ENCODE data around the gene PLEKHN1. TPM values are rescaled to one million over a fixed set of nuclear protein-coding genes. Genes with fewer than 3 reads are reported as not detected.

PLEKHN1 gene
- total RNA-seq, 4 donors from 2014 or later, result 0.17 to 0.50 (median 0.19) TPM; not detected in 1

DNA sequence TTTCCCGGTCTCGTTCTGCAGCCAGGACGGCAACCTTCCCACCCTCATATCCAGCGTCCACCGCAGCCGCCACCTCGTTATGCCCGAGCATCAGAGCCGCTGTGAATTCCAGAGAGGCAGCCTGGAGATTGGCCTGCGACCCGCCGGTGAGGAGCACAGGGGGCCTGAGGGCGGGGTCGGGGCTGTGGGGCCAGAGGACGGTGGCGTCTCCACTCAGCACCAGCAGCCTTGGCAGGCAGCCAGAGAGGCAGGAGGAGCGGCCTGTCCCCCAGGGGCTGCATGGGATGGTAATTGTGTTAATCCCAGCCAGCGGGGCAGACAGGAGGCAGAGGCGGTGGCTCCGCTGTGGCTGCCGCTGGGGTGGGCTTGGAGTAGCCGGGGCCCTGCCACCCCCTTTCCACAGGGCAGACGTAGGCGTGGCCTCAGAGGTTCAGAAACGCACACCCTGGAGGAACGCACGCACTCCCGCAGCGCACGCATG is 30.5 kb upstream of the PLEKHN1 start:
- DNase-seq (ENCODE audit: extremely low spot score), result no peak
- Histone ChIP-seq H3K36me3 (no peaks in the 10 kb centered on the region), H3K27me3 (peaks cover 3 to 92% (median 27%) of the 10 kb centered on the region in 4 donors), H3K4me1 (peaks cover 18 to 35% (median 30%) of the 10 kb centered on the region in 4 donors), H3K4me3 (no peak overlapping the region), H3K27ac (replicated peaks in 1 of 4) (no peak overlapping the region), H3K9me3 (no peaks in the 10 kb centered on the region)
- WGBS, result no CpG with 5 or more reads among the region's 30 CpGs
- TF ChIP-seq POLR2A (IDR thresholded peaks at IDR 0.05; ENCODE audit: low read depth), result no peak
- no peak for TF ChIP-seq POLR2AphosphoS5 (IDR thresholded peaks at IDR 0.05)
- TF ChIP-seq, protein P1, sequence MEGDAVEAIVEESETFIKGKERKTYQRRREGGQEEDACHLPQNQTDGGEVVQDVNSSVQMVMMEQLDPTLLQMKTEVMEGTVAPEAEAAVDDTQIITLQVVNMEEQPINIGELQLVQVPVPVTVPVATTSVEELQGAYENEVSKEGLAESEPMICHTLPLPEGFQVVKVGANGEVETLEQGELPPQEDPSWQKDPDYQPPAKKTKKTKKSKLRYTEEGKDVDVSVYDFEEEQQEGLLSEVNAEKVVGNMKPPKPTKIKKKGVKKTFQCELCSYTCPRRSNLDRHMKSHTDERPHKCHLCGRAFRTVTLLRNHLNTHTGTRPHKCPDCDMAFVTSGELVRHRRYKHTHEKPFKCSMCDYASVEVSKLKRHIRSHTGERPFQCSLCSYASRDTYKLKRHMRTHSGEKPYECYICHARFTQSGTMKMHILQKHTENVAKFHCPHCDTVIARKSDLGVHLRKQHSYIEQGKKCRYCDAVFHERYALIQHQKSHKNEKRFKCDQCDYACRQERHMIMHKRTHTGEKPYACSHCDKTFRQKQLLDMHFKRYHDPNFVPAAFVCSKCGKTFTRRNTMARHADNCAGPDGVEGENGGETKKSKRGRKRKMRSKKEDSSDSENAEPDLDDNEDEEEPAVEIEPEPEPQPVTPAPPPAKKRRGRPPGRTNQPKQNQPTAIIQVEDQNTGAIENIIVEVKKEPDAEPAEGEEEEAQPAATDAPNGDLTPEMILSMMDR (IDR thresholded peaks at IDR 0.05), result no peak
- no peak for TF ChIP-seq EP300 (IDR thresholded peaks at IDR 0.05)
- intact Hi-C loops (cut with DNase I), result loop anchor here (5.0 kb wide), 1 partner anchor 33 kb away; no protein-coding TSS in a partner anchor

DNA sequence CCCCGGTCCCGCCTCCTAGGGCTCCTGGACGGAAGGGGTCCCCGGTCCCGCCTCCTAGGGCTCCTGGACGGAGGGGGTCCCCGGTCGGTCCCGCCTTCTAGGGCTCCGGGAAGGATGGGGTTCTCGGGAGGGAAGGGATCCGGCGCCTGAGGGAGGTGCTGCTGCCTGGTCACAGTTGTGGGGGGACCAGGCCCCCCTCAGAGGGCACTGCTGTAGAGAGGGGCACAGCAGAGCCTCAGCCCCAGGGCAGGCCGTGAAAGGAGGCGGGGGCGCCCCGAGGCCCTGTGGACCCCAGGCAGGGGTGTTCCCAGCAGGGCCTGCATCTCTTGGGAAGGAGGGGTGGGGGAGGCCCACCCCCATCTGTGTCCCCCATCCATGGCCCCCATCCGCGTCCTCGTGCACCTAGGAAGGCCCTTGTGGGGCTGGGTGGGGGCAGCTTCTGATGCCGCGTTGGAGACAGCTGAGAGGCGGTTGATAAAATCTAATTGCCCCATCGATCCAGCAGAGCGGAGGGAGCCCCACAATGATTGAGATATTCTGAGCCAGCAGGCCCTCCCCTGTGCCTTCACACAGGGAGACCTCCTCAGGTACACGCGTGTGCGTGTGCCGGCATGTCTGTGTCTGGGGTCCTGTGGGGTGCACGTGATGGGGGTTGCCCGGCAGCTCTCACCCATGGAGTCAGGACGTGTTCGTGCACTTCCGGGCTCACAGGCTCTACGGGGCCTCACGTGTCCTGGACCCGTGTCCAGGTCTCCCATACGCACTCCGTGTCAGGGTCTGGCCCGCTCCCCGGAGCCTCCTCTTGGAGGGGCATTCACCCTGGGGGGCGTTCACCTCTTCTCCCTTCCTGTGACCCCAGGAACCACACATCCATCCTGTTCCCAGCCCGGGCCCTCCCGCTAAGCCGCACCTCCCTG is 29.7 kb upstream of the PLEKHN1 start:
- H3K4me1 ChIP-seq, result peaks cover 26 to 43% (median 38%) of the 10 kb centered on the region in 4 donors
- H3K4me3 ChIP-seq, result no peak overlapping the region
- H3K27me3 ChIP-seq, result peaks cover 10 to 92% (median 32%) of the 10 kb centered on the region in 4 donors
- no peak for DNase-seq (ENCODE audit: extremely low spot score)
- no peak overlapping the region for H3K27ac ChIP-seq (replicated peaks in 1 of 4)
- TF ChIP-seq EP300 (IDR thresholded peaks at IDR 0.05), result no peak
- TF ChIP-seq POLR2AphosphoS5 (IDR thresholded peaks at IDR 0.05), result no peak
- no peak for TF ChIP-seq POLR2A (IDR thresholded peaks at IDR 0.05; ENCODE audit: low read depth)
- TF ChIP-seq, protein P1 (IDR thresholded peaks at IDR 0.05), result no peak
- WGBS, result 67% methylated on average over 30 of the region's 45 CpGs
- intact Hi-C loops (cut with DNase I), result loop anchor here (5.0 kb wide), 1 partner anchor 34 kb away; no protein-coding TSS in a partner anchor
- H3K9me3 ChIP-seq, result no peaks in the 10 kb centered on the region
- H3K36me3 ChIP-seq, result no peaks in the 10 kb centered on the region

DNA sequence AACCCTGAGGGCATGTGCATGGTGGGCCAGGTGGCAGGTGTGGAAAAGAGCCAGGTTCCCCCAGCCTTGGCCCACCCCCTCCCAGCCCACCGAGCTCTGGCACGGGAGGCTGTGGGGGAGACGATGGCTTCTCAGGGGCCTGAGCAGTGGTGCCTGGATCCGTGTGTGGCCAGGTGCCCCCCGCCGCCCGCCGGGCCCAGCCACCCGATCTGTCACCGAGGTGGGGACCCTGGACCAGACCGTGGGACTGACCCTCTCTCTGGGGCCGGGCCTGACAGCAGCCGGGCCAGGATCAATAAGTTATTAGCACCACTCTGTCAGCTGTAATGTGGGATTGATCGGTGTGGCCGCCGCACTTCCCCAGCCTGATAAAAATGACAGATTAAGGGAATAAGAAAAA is 28.8 kb upstream of the PLEKHN1 start:
- H3K9me3 ChIP-seq, result no peaks in the 10 kb centered on the region
- DNase-seq (ENCODE audit: extremely low spot score), result no peak
- H3K27me3 ChIP-seq, result peaks cover 10 to 92% (median 40%) of the 10 kb centered on the region in 4 donors
- H3K36me3 ChIP-seq, result no peaks in the 10 kb centered on the region
- no peak overlapping the region for H3K4me3 ChIP-seq
- intact Hi-C loops (cut with DNase I), result loop anchor here (5.0 kb wide), 1 partner anchor 35 kb away; no protein-coding TSS in a partner anchor
- no peak overlapping the region for H3K27ac ChIP-seq (replicated peaks in 1 of 4)
- no peak for TF ChIP-seq EP300 (IDR thresholded peaks at IDR 0.05)
- no peak for TF ChIP-seq POLR2AphosphoS5 (IDR thresholded peaks at IDR 0.05)
- TF ChIP-seq, protein P1 (IDR thresholded peaks at IDR 0.05), result no peak
- TF ChIP-seq POLR2A (IDR thresholded peaks at IDR 0.05; ENCODE audit: low read depth), result no peak
- 89% methylated on average over 12 of the region's 16 CpGs for WGBS
- H3K4me1 ChIP-seq, result peaks cover 35 to 52% (median 47%) of the 10 kb centered on the region in 4 donors

DNA sequence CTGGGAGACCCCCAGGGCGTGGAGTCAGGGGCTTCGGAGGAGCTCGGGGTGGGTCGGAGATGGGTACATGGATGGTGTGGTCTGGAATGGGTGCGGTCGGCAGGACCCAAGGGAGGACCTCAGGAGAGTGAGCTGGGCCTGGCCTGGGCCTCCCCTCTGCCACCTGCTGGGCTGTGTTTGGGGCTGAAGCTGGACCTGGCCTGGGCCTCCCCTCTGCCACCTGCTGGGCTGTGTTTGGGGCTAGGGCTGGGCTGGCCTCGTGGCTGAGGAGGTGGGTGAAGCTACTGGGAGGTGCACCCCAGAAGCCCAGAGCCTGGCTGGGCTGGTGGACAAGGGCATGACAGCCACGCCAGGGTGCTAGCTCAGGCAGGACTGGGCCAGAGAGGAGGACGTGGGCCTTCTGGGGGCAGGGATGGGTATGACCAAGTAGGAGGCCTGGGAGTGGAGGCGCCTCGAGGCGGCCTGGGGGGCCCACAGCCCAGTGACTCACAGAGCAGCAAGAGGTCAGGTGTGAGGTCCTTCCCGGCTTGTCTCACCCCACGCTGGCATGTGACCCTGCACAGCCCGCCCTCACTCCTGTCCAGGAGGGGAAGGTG is 28.1 kb upstream of the PLEKHN1 start:
- Histone ChIP-seq H3K9me3 (no peaks in the 10 kb centered on the region), H3K36me3 (no peaks in the 10 kb centered on the region), H3K4me1 (peaks cover 40 to 59% (median 54%) of the 10 kb centered on the region in 4 donors), H3K4me3 (no peak overlapping the region), H3K27ac (replicated peaks in 1 of 4) (no peak overlapping the region), H3K27me3 (peaks cover 10 to 92% (median 46%) of the 10 kb centered on the region in 4 donors)
- intact Hi-C loops (cut with DNase I), result loop anchor here (5.0 kb wide), 1 partner anchor 36 kb away; no protein-coding TSS in a partner anchor
- no peak for DNase-seq (ENCODE audit: extremely low spot score)
- WGBS, result 74% methylated on average over 12 of the region's 15 CpGs
- TF ChIP-seq, protein P1 (IDR thresholded peaks at IDR 0.05), result peak; percentile 18 to 45 (median 25)
- no peak for TF ChIP-seq POLR2A (IDR thresholded peaks at IDR 0.05; ENCODE audit: low read depth)
